KBM-7 (cell line): ENCODE measurements around the gene CMTM7.

Source experiments
- DNase-seq: peaks from one replicate; pipeline ENCODE4 v3.0.0-alpha.2; 2015
- in situ Hi-C: fragments of 300-500 bp; cut with MboI; formaldehyde crosslinking; loops from 2 replicates; pipeline ENCODE4 v1.14.3; 2020; ENCODE audit warnings: low sequenced_read_pairs, low pct_unique_long_range_greater_than_20kb, mixed read lengths

CMTM7 gene

GRCh38 chr3:32500880-32501782, 109.5 kb downstream of the CMTM7 start:
- in situ Hi-C loops: loop anchor here (10.0 kb wide), 1 partner anchor 164 kb away; no protein-coding TSS in a partner anchor
- DNase-seq: peak; percentile 45

DNA sequence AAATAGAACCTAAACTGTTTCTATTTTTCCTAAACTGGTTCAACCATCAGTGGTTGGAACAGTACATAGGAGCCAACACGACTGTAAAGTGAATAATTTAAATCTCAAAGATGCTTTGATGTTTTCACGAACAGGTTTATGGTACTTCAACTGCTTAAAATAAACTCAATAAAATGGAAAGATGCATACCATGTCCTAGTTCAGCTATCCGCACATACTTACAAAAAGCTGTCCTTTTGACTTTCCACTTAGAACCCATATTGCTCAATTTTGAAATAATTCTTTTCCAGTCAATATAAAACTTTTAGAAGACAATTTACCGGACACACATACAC, 110.1 kb downstream of the CMTM7 start:
- in situ Hi-C loops: loop anchor here (10.0 kb wide), 1 partner anchor 163 kb away; no protein-coding TSS in a partner anchor
- no peak for DNase-seq

DNA sequence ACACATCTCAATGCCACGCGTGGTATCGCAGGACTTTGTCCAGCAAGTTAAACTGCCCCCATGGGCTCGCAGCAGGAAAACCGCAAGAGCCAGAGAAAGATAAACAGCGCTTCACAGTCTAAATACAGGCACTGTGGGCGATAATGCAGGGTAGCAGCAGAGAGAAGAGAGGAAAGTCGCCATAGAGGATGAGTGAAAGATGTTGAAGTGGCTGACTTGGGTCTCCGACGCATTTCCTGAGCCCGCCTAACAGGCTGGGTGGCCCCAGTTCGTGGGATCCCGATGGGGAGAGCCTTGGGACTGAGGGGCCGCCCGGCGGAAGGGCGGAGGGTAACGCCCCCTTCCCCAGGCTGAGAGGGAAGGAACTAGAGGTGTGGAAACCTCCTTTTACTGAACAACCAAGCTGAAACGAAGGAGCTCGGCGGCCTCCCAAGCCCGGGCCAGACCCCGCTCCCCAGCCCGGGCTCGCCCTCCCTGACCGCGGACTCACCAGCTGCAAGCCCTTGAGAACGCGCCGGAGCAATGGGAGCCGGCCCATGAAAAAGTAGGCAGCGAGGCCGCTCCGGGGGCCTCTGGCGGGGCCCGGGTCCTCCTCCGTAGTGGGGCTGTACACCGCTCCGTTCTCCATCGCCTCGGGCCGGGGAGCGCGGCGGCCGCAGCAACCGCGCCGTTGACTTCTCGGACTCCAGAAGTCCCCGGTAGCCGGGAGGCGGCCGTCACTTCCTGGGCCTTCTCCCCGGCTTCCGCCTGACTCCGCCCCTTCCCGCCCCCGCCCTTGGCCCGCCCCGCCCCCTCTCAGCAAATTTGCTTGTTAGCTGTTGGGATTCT, 110.7 kb downstream of the CMTM7 start, which contains the start of gene CMTM6:
Gene CMTM6, minus strand, starts transcription at position 735 of the 828 bp plus-strand sequence. Its CDS starts 107 bp downstream, at position 628.
- in situ Hi-C loops: loop anchor here (10.0 kb wide), 1 partner anchor 162 kb away; no protein-coding TSS in a partner anchor
- peak; percentile 79 for DNase-seq

DNA sequence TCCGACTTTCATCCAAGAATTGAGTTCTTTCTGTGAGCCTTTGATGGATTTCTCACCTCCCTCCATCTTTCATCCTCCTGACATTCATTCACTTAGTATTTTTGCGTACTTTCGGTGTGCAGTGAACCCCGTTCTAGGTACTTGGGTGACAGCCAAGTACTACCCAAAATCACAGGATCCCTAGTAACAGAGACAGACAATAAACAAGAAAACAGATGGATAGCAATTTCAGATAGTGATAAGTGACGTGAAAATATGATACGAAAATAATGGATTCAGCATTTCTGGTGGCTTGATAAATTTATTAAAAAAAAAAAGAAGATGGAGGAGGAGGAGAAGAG, 111.3 kb downstream of the CMTM7 start:
- DNase-seq: peak; percentile 43
- in situ Hi-C loops: loop anchor here (10.0 kb wide), 1 partner anchor 162 kb away; no protein-coding TSS in a partner anchor
